ENCODE measurements around the gene LTA. TPM values are rescaled to one million over a fixed set of nuclear protein-coding genes. Genes with fewer than 3 reads are reported as not detected.
A peak's percentile ranks its signal among the peaks of the same experiment; 100 is the strongest.

The LTA gene
- total RNA-seq, 1 experiment from 2014 or later: 1.1 TPM

DNA sequence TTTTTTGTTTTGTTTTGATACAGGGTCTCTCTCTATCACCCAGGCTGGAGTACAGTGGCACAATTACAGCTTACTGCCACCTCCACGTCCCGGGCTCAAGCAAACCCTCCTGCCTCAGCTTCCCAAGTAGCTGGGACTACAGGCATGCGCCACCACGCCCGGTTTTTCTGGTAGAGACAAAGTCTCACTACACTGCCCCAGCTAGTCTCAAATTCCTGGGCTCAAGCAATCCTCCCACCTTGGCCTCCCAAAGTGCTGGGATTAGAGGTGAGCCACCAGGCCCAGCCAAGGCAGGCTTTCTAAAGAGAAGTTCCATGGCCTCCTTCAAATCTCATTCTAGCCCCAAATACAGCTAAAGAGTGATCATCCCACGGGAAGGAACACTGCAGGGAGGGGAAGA, 38.1 kb upstream of the LTA start:
- TF ChIP-seq CBX3 (IDR thresholded peaks at IDR 0.05; ENCODE audit: low read depth) (no peak), POLR2A (IDR thresholded peaks at IDR 0.05; ENCODE audit: borderline replicate concordance, extremely low read depth, insufficient read depth, insufficient read length) (no peak), EGR1 (IDR thresholded peaks at IDR 0.05; ENCODE audit: low read depth) (no peak), ZNF274 (IDR thresholded peaks at IDR 0.05; ENCODE audit: low read depth, low read length) (no peak), EZH2 (IDR thresholded peaks at IDR 0.05) (no peak), ELF1 (IDR thresholded peaks at IDR 0.05; ENCODE audit: borderline replicate concordance, low read depth) (no peak), ZFX (IDR thresholded peaks at IDR 0.05) (no peak), RAD21 (IDR thresholded peaks at IDR 0.05; ENCODE audit: low read depth) (no peak), SRF (IDR thresholded peaks at IDR 0.05; ENCODE audit: low read depth) (no peak), SP1 (IDR thresholded peaks at IDR 0.05; ENCODE audit: low read depth) (no peak), POLR2AphosphoS5 (IDR thresholded peaks at IDR 0.05; ENCODE audit: low read depth, low read length) (no peak), CEBPB (IDR thresholded peaks at IDR 0.05; ENCODE audit: low read depth) (no peak), SIN3A (IDR thresholded peaks at IDR 0.05; ENCODE audit: low read depth) (no peak), JUND (IDR thresholded peaks at IDR 0.05) (no peak), YY1 (IDR thresholded peaks at IDR 0.05; ENCODE audit: extremely low read depth, insufficient replicate concordance, low read depth, low read length) (no peak), FOSL1 (IDR thresholded peaks at IDR 0.05; ENCODE audit: low read depth) (no peak)
- TF ChIP-seq, protein P1, sequence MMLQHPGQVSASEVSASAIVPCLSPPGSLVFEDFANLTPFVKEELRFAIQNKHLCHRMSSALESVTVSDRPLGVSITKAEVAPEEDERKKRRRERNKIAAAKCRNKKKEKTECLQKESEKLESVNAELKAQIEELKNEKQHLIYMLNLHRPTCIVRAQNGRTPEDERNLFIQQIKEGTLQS (IDR thresholded peaks at IDR 0.05): no peak
- TF ChIP-seq, protein P2, sequence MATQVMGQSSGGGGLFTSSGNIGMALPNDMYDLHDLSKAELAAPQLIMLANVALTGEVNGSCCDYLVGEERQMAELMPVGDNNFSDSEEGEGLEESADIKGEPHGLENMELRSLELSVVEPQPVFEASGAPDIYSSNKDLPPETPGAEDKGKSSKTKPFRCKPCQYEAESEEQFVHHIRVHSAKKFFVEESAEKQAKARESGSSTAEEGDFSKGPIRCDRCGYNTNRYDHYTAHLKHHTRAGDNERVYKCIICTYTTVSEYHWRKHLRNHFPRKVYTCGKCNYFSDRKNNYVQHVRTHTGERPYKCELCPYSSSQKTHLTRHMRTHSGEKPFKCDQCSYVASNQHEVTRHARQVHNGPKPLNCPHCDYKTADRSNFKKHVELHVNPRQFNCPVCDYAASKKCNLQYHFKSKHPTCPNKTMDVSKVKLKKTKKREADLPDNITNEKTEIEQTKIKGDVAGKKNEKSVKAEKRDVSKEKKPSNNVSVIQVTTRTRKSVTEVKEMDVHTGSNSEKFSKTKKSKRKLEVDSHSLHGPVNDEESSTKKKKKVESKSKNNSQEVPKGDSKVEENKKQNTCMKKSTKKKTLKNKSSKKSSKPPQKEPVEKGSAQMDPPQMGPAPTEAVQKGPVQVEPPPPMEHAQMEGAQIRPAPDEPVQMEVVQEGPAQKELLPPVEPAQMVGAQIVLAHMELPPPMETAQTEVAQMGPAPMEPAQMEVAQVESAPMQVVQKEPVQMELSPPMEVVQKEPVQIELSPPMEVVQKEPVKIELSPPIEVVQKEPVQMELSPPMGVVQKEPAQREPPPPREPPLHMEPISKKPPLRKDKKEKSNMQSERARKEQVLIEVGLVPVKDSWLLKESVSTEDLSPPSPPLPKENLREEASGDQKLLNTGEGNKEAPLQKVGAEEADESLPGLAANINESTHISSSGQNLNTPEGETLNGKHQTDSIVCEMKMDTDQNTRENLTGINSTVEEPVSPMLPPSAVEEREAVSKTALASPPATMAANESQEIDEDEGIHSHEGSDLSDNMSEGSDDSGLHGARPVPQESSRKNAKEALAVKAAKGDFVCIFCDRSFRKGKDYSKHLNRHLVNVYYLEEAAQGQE (IDR thresholded peaks at IDR 0.05; ENCODE audit: low read depth): no peak
- TF ChIP-seq, protein P3, sequence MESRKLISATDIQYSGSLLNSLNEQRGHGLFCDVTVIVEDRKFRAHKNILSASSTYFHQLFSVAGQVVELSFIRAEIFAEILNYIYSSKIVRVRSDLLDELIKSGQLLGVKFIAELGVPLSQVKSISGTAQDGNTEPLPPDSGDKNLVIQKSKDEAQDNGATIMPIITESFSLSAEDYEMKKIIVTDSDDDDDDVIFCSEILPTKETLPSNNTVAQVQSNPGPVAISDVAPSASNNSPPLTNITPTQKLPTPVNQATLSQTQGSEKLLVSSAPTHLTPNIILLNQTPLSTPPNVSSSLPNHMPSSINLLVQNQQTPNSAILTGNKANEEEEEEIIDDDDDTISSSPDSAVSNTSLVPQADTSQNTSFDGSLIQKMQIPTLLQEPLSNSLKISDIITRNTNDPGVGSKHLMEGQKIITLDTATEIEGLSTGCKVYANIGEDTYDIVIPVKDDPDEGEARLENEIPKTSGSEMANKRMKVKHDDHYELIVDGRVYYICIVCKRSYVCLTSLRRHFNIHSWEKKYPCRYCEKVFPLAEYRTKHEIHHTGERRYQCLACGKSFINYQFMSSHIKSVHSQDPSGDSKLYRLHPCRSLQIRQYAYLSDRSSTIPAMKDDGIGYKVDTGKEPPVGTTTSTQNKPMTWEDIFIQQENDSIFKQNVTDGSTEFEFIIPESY (IDR thresholded peaks at IDR 0.05; ENCODE audit: extremely low read depth, insufficient replicate concordance, low read length): no peak
- TF ChIP-seq, protein P4, sequence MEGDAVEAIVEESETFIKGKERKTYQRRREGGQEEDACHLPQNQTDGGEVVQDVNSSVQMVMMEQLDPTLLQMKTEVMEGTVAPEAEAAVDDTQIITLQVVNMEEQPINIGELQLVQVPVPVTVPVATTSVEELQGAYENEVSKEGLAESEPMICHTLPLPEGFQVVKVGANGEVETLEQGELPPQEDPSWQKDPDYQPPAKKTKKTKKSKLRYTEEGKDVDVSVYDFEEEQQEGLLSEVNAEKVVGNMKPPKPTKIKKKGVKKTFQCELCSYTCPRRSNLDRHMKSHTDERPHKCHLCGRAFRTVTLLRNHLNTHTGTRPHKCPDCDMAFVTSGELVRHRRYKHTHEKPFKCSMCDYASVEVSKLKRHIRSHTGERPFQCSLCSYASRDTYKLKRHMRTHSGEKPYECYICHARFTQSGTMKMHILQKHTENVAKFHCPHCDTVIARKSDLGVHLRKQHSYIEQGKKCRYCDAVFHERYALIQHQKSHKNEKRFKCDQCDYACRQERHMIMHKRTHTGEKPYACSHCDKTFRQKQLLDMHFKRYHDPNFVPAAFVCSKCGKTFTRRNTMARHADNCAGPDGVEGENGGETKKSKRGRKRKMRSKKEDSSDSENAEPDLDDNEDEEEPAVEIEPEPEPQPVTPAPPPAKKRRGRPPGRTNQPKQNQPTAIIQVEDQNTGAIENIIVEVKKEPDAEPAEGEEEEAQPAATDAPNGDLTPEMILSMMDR (IDR thresholded peaks at IDR 0.05 in 2 of 3, conservative IDR thresholded peaks at IDR 0.05 in 1 of 3; ENCODE audit: borderline replicate concordance in 1 of 3, insufficient read depth in 1 of 3, low read depth in 2 of 3, low read length in 2 of 3): no peak
- DNase-seq (ENCODE audit: low read depth, low spot score) (no peak), ATAC-seq (no peak)
- ChIA-PET POLR2A (no interaction called here), CTCF (no interaction called here), RAD21 (ENCODE audit: low non-redundant PET in 1 of 2, low total read pairs in 2 of 2, uncharacterized antibody in 2 of 2, unreplicated experiment in 2 of 2) (no interaction called here)
- peaks cover 74 to 81% of the 10 kb centered on the region in 2 experiments for H3K36me3 ChIP-seq (ENCODE audit: control insufficient read depth in 1 of 2, insufficient read depth in 2 of 2, low read length in 2 of 2)
- no peaks in the 10 kb centered on the region for H3K4me1 ChIP-seq (ENCODE audit: control insufficient read depth in 1 of 2, insufficient read depth in 2 of 2, low read length in 2 of 2)
- no peak overlapping the region for H3K4me2 ChIP-seq (ENCODE audit: low read length)
- peaks cover 27% of the 10 kb centered on the region; the same call in 1 of the 2 replicates for H4K20me1 ChIP-seq (ENCODE audit: insufficient read depth)
- H3K9me2 ChIP-seq (ENCODE audit: insufficient read depth): no peaks in the 10 kb centered on the region
- intact Hi-C loops (cut with micrococcal nuclease): no loop called here
- no peak overlapping the region for H3K4me3 ChIP-seq (replicated peaks in 1 of 2; ENCODE audit: low read depth in 1 of 2, low read length in 2 of 2)
- peaks cover 66% of the 10 kb centered on the region for H3K79me2 ChIP-seq (ENCODE audit: insufficient read depth, low read length)
- H3K9ac ChIP-seq (ENCODE audit: low read length): no peak overlapping the region
- no peaks in the 10 kb centered on the region for H3K27me3 ChIP-seq (ENCODE audit: insufficient read depth, low read length)
- TSS peak; percentile 4 for BruUV-seq (replicated peaks)
- no peak overlapping the region for H3K27ac ChIP-seq (ENCODE audit: low read depth, low read length)
- H3K9me3 ChIP-seq (ENCODE audit: control insufficient read depth in 1 of 2, insufficient read depth in 1 of 2, low read depth in 1 of 2, low read length in 2 of 2): no peaks in the 10 kb centered on the region
- H2AFZ ChIP-seq (ENCODE audit: low read depth, low read length, poor library complexity, severe bottlenecking): no peak overlapping the region
